Activated T-cell treated with anti-CD3 and anti-CD28 coated beads for 48 hours (primary cell): ENCODE results near the gene FXYD6.
A peak's percentile ranks its signal among the peaks of the same experiment; 100 is the strongest.
"Not testable (repeated sequence)": the region's sequence is repeated elsewhere in the genome, so short reads cannot be mapped to it uniquely, and the experiment has no call there.

Experiments
- DNase-seq: peaks from one replicate; pipeline ENCODE4 v3.0.0-alpha.2; 2020; ENCODE audit warnings: low read depth

The FXYD6 gene

GRCh38 chr11:117816846-117817367, 59.6 kb downstream of the FXYD6 start:
- no peak for DNase-seq

DNA sequence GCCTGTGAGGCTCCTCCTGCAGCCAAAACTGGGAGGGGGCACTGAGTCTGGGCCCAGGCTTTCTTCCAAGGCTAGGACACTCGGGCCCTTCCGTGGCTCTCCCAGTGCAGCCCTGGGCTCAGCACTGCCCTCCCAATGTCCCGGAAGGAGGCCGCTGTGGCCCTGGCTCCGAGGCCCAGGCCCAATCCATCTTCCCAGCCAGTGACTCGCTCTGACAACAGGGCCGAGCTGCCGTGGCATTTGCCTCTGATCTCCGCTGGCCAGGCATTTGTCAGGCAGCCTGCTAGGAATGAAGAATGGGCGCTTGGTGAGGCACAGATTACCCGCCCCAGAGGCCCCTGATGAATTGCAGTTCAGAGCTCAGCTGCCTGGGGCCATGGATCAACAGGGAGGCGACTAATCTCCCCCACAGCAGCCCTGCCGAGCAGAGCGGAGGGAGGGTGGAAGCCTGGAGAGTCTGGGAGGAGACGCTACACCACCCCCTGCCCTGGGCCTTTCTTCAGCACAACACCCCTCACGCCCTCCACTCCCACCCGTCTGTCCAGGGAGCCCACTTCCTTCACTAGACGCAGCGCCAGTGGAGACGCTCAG, 60.2 kb downstream of the FXYD6 start:
- DNase-seq, result no peak

DNA sequence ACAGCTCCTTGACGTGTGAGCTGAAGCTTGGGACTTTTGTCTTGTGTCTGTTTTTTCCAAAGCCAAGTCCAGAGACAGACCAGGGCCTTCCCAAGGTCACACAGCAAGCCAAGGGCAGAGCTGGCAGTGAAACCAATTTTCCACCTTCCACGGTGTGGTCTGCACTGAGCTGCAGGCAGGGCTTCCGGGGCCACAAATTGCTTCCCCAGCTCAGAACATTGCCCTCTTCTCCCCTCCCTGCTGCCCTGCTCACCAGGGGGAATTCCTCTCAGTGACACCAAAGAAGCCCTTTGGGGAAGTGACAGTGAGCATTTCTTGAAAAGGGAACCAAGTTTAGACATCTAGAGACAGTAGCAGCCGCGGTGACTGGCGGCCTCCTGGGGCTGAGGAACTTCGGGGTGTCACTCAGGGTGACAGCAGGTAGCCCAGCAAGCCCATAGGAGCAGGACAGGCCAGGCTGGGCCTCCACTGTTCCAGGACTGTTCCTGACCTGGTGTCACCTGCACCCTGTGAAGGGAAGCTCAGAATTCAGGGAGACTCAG, 61.1 kb downstream of the FXYD6 start:
- DNase-seq, result peak; percentile 55

DNA sequence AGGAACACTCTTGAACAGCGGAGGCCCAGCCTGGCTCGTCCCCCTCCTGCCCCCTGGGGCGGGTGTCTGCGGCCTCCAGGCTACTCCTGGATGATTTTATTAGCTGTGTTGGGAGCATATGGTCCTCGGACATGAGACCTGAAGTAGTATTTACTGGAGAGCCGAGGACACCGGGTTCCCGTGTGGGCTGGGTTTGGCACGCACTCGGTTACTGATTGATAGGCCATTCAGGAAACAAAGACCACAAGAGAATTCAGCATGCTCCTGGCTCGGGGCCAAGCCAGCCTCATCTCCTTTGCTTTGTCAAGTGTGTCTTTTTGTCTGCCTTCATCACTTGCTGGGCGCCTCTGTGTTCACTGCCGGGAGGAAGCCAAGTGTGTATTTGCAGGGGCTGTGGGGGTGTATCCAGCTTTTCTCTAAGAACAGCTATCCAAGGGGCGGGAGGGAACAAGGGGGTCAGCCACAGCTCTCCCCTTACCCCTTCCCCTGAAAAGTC, 61.6 kb downstream of the FXYD6 start:
- peak; percentile 71 for DNase-seq

DNA sequence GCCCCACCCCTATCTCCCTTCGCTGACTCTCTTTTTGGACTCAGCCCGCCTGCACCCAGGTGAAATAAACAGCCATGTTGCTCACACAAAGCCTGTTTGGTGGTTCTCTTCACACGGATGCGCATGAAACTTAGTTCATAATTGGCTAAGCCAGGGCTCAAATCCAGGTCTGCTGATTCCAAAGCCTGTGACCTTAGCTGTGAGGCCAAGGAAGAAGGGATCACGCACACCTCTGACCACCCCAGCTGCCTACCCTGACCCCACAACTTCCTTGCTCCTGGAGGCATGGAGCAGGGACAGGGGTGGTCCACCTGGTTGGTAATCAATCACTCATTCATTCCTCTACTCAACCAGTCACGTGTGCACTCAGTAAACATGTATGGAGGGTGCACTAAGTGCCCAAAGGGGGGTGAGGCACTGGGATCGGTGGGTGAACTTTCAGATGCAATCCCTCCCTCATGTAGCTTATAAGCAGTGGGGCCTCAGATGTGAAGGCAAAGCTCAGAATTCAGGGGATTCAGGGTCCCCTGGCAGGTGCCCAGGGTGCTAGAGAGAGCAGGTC, 62.2 kb downstream of the FXYD6 start:
- DNase-seq, result no peak

DNA sequence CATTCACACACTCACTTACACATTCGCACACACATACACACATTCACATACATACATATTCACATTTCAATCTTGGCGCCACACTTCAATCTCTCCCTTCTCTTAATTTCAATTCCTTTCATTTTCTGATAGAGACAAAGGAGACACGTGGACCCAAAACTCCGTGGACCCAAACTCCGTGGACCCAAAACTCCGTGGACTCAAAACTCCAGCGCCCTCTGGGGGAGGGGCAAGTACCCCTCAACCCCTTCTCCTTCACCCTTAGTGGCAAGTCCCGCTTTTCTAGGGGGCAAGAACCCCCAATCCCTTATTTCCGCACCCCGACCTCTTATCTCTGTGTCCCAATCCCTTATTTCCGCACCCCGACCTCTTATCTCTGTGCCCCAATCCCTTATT, 66.4 kb downstream of the FXYD6 start:
- DNase-seq, result not testable (repeated sequence)

GRCh38 chr11:117809236-117810055, 67.0 kb downstream of the FXYD6 start:
- peak; percentile 51 for DNase-seq

GRCh38 chr11:117808784-117809183, 67.7 kb downstream of the FXYD6 start:
- DNase-seq, result no peak

GRCh38 chr11:117807482-117808327, 68.8 kb downstream of the FXYD6 start:
- DNase-seq, result peak; percentile 60

- no peak for DNase-seq
Observed at GRCh38 chr11:117806846-117807245, 69.6 kb downstream of the FXYD6 start.

DNA sequence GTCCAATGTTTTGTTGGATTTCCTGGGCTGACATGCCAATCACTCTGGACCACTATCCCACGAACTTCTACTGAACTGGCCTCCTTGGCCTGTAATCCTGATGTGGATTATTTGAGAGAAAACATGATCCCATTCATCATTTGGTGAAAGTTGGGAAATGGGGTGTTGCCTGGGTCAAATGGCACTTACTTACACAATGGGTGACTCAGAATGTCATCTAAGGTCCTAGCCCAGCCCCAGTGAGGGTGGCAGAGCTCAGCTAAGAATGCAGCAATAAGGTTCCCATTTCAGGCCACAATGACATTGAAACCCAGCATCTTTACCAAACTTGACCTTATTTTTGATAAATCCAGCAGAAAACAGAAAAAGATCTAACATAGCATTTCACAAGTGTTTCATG, 71.4 kb downstream of the FXYD6 start:
- DNase-seq, result no peak

GRCh38 chr11:117803896-117804295, 72.6 kb downstream of the FXYD6 start:
- no peak for DNase-seq

GRCh38 chr11:117799634-117800033, 76.8 kb downstream of the FXYD6 start:
- DNase-seq, result no peak

GRCh38 chr11:117796872-117797529, 79.5 kb downstream of the FXYD6 start, which contains the start of gene DSCAML1:
Gene DSCAML1, minus strand, starts transcription at chr11:117797216. Its CDS starts 137 bp downstream, at chr11:117797079.
- peak; percentile 40 for DNase-seq

- no peak for DNase-seq
Observed at GRCh38 chr11:117796456-117796871, 80.0 kb downstream of the FXYD6 start.

- no peak for DNase-seq
Observed at GRCh38 chr11:117795638-117796455, 80.6 kb downstream of the FXYD6 start.

DNA sequence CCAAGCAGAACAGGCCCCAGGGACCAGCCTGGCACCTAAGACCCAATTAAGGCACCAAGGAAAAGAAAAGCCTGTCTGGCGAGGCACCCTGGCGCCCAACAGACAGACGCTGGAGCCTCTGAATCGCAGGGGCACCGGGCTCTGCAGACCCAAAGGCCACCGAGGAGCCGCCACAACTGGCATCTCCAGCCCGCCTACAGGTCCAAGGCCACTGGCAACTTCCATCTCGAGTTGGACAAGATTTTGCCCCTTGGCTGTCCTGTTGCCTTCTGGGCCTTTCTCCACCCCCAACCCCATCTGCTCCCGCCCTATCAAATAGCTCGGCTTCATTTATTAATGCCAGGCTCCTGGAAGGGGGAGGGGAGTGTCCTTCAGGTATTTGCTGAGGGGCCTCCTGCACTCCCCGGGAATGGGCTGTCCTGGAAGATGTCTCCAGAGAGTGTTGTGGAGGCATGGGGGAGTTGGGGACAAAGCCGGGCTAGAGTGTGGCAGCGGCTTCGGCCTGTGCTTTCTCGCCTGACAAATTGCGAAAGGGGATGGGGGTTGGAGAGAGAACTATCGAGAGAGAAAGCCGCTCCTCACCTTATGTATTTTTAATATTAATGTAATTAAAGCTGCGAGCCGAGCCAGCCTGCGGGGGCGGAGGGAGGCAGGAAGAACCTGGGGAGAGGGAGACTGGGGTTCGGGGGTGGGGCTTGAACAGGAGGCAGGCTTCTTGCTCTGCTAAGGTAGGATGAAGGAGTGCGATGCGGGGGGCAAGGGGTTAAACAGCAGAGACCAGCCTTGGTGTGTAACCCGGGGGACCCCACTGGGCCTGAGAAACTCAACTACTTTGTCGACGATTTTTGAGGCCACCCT, 81.5 kb downstream of the FXYD6 start:
- DNase-seq, result no peak

DNA sequence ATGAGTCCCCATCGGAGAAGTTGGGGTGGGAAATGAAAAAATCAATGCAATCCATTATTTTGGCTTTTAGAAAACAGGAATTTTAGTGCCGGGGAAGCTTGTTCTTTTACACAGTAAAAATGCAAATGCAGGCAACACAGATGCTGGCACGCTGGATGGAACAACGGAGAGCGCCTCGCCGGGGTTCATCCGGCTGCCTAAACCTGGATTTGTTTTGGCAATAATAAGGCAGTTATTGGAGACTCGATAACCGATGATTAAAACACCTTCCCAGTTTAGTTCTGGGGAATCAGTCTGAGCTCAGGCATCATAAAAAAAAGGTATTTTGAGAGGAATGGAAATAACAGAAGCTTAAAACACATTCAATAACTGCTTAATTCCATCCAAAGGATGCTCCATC, 82.3 kb downstream of the FXYD6 start:
- no peak for DNase-seq

DNA sequence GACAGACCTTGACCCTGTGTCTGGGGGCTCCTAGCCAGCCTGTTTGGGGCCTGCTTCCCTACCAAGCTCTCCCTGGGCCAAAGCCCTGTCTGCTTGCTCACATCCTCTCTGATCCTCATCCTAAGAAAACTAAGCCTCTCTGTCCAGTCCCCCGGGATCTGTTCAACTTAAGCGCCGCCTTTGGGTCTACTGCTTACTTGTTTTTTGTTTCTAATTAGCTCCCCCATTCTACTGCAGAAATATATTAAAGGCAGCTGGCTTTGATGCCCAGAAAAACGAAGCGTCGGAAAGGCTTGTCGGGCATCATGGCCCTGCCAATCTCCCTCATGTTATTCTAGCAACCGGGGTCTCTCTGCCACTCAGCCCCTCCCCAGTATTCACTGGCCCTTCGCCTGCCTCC, 82.9 kb downstream of the FXYD6 start:
- DNase-seq, result no peak
